Sigmoid colon (tissue), 4 donors: ENCODE results near the gene PIK3R5.

Source experiments
- CTCF ChIP-seq, 4 experiments: fragments of 450-650 bp in 3 of 4; fragments of 200-600 bp in 1 of 4; IDR thresholded peaks; one replicate each; pipeline ENCODE4 v1.5.1; 2016 to 2019; ENCODE audit warnings: antibody characterized with exemption in 4 of 4, mild to moderate bottlenecking in 3 of 4, moderate library complexity in 2 of 4
- POLR2A ChIP-seq, 2 donors: fragments of 450-650 bp; IDR thresholded peaks; one replicate each; pipeline ENCODE4 v1.6.1; 2016; ENCODE audit warnings: antibody characterized with exemption in 2 of 2, mild to moderate bottlenecking in 2 of 2, moderate library complexity in 2 of 2
- POLR2AphosphoS5 ChIP-seq, 4 donors: sonication (generic); formaldehyde crosslinking; IDR thresholded peaks; one replicate each; pipeline ENCODE4 v1.6.1; 2017; ENCODE audit warnings: antibody characterized with exemption in 4 of 4

DNA sequence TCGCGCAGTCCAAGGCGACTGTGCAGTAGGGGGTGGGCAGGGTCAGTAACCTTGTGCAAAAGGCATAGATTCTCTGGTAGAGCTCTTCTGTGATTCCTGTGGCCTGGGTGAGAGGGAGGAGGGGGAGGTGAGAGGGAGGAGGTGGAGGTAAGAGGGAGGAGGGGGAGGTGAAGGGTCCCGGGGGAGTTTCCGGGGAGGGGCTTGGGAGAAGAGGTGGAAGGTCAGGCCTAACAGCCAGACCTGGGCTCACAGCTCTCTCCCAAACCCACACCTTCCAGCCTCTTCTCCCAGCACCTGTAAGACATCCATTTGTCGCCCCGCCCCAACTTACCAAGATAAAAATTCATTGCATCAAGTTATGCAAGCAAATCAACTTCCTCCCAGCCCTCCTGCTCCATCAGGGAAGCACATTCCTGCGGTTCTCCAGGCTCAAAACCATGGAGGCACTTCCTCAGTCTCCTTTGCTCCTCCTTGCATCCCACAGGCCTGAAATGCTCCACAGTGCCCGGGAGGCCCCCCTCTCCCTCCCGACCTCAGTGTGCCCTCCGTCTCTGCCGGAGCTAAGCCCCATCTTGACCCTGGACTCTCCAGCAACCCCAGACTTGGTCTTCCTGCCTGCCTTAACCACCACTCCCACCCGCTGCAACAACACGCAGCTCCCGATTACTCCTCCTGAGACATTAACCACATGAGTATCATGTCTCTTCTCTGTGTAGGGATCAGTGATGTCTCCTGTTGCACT, 128.5 kb downstream of the PIK3R5 start:
- TF ChIP-seq POLR2A (IDR thresholded peaks at IDR 0.05) (no peak), CTCF (IDR thresholded peaks at IDR 0.05) (no peak), POLR2AphosphoS5 (IDR thresholded peaks at IDR 0.05) (no peak)
